HFF-Myc (cell line): ENCODE measurements around the gene CCDC148.

Experiments used
- DNase-seq: peaks from one replicate; pipeline ENCODE4 v3.0.0-alpha.2; 2011; ENCODE audit warnings: low read depth; ENCODE audit errors: extremely low read depth
- H3K4me3 ChIP-seq: replicated peaks from 2 replicates; pipeline ENCODE4 v1.5.1; 2011; ENCODE audit warnings: low read depth, mild to moderate bottlenecking, control low read depth, low read length
- CTCF ChIP-seq: IDR thresholded peaks from 2 replicates; pipeline ENCODE4 v1.5.1; 2012; ENCODE audit warnings: mild to moderate bottlenecking, low read depth, low read length, control low read depth; ENCODE audit errors: missing control alignments

CCDC148 gene

GRCh38 chr2:158412206-158412605 is 44.3 kb downstream of the CCDC148 start:
- no peak for DNase-seq
- no peak for TF ChIP-seq CTCF
- no peak overlapping the region for H3K4me3 ChIP-seq

- DNase-seq = no peak
- H3K4me3 ChIP-seq = no peak overlapping the region
- no peak for TF ChIP-seq CTCF
Measured at GRCh38 chr2:158411748-158412147, 44.8 kb downstream of the CCDC148 start.

- no peak overlapping the region for H3K4me3 ChIP-seq
- TF ChIP-seq CTCF = no peak
- no peak for DNase-seq
Measured at GRCh38 chr2:158410132-158410531, 46.4 kb downstream of the CCDC148 start.

- no peak for TF ChIP-seq CTCF
- no peak overlapping the region for H3K4me3 ChIP-seq
- no peak for DNase-seq
Measured at GRCh38 chr2:158407031-158407430, 49.5 kb downstream of the CCDC148 start.

- no peak overlapping the region for H3K4me3 ChIP-seq
- no peak for TF ChIP-seq CTCF
- no peak for DNase-seq
Measured at GRCh38 chr2:158405341-158405740, 51.2 kb downstream of the CCDC148 start.

GRCh38 chr2:158403237-158403636 is 53.3 kb downstream of the CCDC148 start:
- TF ChIP-seq CTCF = no peak
- no peak for DNase-seq
- no peak overlapping the region for H3K4me3 ChIP-seq

- TF ChIP-seq CTCF = no peak
- no peak for DNase-seq
- no peak overlapping the region for H3K4me3 ChIP-seq
Measured at GRCh38 chr2:158402665-158403064, 53.9 kb downstream of the CCDC148 start.
